ENCODE results near the gene MAP7D1. TPM values are rescaled to one million over a fixed set of nuclear protein-coding genes. Genes with fewer than 3 reads are reported as not detected.
A peak's percentile ranks its signal among the peaks of the same experiment; 100 is the strongest.

Gene MAP7D1
- total RNA-seq, 1 experiment from 2014 or later: 218 TPM

DNA sequence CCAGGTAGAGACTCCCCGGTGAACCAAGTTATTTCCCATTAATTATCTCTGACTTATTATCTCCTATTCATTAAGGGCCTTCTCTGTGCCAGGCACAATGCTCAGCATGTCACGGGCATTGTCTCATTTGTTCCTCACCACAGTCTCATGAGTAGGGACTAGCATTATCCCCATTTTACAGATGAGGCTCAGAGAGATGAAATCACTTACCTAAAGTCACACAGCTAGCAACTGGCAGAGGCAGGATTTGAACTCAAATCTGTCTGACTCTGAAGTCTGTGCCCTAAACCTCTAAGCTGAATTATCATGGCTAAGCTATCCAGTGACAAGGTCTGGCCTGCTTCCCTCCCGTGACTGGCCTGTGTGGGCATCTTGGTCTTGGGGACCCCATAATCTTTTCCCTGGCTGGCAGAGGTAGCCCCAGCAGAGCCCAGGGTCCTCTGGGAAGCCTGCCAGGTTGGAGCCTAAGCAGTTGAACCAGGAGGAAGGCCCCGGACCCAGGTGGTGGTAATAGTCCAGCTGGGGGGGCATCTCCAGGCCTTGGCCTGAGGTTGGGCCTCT is 4.5 kb downstream of the MAP7D1 start:
- Histone ChIP-seq H3K4me3 (peak overlapping the region; percentile 33), H3K36me3 (peaks cover 82% of the 10 kb centered on the region), H3K4me1 (replicated peaks) (peaks cover 42% of the 10 kb centered on the region), H3K27me3 (replicated peaks) (no peaks in the 10 kb centered on the region), H3K9me3 (replicated peaks) (no peaks in the 10 kb centered on the region), H3K27ac (peak overlapping the region; percentile 72)
- no peak for DNase-seq (ENCODE audit: low read depth in 1 of 2, low spot score in 2 of 2)

DNA sequence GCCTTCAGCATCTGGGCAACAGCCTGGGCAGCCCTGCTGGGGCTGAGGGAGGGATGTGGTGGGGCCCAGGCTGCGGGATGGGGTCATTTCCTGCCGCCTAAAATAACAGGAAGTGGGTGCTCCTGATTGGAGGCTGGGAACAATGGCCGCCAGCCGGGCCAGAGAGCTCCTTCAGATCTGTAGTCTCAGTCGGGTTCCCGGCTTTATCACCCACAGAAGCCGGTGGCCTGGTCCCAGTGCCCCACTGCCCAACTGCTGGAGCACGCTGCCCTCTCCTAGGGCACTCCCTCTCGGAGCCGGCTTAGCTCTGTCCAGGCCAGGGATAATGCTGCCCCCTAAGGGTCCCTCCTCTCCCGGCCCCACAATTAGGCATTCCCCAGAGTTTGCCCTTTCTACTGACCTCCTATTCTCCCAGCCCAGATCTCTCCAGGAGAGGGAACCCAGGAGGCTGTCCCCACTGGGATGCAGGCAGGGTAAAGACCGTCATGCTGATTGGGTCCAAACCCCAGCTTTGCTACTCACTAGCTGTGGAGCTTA is 5.1 kb downstream of the MAP7D1 start:
- DNase-seq (ENCODE audit: low read depth in 1 of 2, low spot score in 2 of 2): peak; percentile 77 to 86
- H3K4me1 ChIP-seq (replicated peaks): peaks cover 40% of the 10 kb centered on the region
- H3K36me3 ChIP-seq: peaks cover 82% of the 10 kb centered on the region
- H3K27me3 ChIP-seq (replicated peaks): no peaks in the 10 kb centered on the region
- H3K4me3 ChIP-seq: peak overlapping the region; percentile 33
- no peaks in the 10 kb centered on the region for H3K9me3 ChIP-seq (replicated peaks)
- H3K27ac ChIP-seq: peak overlapping the region; percentile 72

DNA sequence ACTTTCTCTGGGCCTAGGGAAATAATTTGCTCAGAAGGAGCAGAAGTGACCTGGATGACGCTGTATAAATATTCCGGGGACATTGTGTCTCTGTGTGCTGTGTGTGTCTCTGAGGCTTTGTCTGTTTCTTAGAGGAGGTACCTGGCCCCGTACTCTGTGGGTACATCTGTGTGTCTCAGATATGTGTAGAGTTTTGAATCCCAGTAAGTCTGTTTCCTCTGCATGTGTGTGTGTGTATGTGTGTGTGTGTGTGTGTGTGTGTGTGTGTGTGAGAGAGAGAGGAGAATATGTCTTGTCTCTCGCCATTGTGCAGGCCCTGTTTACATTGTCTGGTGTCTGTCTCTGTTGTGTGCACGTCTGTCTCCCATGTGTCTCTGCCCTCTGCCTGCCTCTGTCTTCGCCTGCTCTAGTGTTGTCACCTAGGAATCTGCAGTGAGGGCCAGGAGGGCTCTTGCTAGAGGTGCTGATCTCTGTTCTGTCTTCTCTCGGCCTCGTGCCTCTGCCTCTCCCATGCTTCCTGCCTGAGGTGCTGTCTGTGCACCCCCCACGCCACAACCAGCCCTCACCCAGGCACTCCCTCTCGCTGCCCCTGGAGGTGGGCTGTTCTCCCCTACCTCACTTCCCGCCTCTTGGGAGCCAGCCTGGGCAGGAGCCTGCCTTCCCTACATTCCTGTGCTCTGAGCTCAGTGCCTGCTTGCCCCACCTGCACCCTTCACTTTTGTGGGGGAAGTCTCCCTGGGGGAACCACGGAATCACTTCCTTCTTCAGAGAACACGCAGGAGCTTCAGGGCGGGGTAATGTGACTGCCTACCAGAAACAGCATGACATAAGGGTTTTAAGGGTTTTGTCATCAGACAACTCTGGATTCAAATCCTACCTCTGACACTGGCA is 5.9 kb downstream of the MAP7D1 start:
- peak overlapping the region; percentile 72 for H3K27ac ChIP-seq
- H3K4me3 ChIP-seq: peak overlapping the region; percentile 33; the same call in 1 of the 2 replicates
- H3K4me1 ChIP-seq (replicated peaks): peaks cover 40% of the 10 kb centered on the region
- no peak for DNase-seq (ENCODE audit: low read depth in 1 of 2, low spot score in 2 of 2)
- H3K36me3 ChIP-seq: peaks cover 78% of the 10 kb centered on the region
- H3K27me3 ChIP-seq (replicated peaks): no peaks in the 10 kb centered on the region
- no peaks in the 10 kb centered on the region for H3K9me3 ChIP-seq (replicated peaks)

DNA sequence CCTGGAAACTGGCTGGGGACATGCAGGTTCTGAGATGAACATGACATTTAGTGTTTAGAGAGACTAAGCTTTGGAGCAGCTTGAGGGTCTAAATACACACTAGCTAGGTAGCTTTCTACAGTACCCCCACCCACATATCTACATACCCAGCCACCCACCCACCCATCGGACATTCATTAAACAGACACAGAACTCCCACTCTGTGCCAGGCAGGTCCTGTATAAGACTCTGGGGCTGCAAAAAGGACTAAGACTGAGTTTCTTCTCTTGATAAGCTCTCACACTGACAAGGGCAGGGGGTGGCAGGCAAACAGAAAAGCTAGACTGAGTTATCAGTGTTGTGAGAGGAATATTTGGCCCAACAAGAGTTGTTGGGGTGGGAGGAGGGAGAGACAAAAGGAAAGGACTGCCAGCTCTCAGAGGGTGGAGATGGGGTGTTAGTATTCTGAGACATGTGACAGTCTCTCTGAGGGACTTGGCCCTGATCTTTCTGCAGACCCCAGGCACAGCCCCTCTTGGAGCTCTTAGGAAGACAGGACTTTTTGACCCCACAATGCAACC is 6.8 kb downstream of the MAP7D1 start:
- Histone ChIP-seq H3K27me3 (replicated peaks) (no peaks in the 10 kb centered on the region), H3K27ac (no peak overlapping the region), H3K4me3 (no peak overlapping the region), H3K36me3 (peaks cover 78% of the 10 kb centered on the region), H3K9me3 (replicated peaks) (no peaks in the 10 kb centered on the region), H3K4me1 (replicated peaks) (peaks cover 35% of the 10 kb centered on the region)
- DNase-seq (ENCODE audit: low read depth in 1 of 2, low spot score in 2 of 2): no peak

DNA sequence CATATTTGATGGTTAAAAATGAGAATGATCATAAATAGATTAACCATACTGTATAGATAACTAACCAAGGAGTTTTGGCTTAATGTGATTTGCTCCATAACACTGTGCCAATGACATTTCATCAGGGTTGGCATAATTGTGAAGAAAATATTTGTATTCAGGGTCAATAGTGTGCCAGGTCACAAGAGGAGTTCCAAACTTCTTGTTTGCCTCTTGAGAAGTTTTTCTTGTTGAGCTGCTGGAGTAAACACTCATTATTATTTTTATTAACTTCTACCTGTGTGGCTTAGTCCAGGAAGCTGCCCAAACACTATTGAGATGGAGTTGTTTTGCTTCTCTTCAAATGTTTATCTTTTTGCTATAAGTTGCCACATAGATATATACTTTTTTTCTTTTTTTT is 7.5 kb downstream of the MAP7D1 start:
- no peak overlapping the region for H3K4me3 ChIP-seq
- peaks cover 30% of the 10 kb centered on the region for H3K4me1 ChIP-seq (replicated peaks)
- no peak for DNase-seq (ENCODE audit: low read depth in 1 of 2, low spot score in 2 of 2)
- no peak overlapping the region for H3K27ac ChIP-seq
- no peaks in the 10 kb centered on the region for H3K27me3 ChIP-seq (replicated peaks)
- no peaks in the 10 kb centered on the region for H3K9me3 ChIP-seq (replicated peaks)
- peaks cover 80% of the 10 kb centered on the region for H3K36me3 ChIP-seq

DNA sequence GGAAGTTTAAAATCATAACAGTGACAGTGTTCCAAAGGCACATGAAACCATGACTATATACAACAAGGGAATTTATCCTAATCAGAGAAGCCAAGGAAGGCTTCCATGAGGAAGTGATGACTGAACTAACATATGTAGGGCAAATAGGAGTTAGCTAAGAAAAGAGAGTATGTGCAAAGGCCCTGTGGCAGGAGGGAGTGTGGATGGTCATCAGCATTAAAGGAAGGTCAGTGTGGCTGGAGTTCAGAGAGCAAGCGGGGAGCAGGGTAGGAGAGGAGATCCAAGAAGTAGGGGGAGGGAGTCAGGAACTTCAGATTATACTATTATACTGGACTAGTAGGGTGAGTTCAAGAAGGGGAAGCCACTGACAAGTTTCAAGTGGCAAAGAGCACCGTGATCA is 8.4 kb downstream of the MAP7D1 start:
- Histone ChIP-seq H3K4me3 (no peak overlapping the region), H3K27ac (no peak overlapping the region), H3K9me3 (replicated peaks) (no peaks in the 10 kb centered on the region), H3K4me1 (replicated peaks) (peaks cover 30% of the 10 kb centered on the region), H3K36me3 (peaks cover 79% of the 10 kb centered on the region), H3K27me3 (replicated peaks) (no peaks in the 10 kb centered on the region)
- DNase-seq (ENCODE audit: low read depth in 1 of 2, low spot score in 2 of 2): no peak

DNA sequence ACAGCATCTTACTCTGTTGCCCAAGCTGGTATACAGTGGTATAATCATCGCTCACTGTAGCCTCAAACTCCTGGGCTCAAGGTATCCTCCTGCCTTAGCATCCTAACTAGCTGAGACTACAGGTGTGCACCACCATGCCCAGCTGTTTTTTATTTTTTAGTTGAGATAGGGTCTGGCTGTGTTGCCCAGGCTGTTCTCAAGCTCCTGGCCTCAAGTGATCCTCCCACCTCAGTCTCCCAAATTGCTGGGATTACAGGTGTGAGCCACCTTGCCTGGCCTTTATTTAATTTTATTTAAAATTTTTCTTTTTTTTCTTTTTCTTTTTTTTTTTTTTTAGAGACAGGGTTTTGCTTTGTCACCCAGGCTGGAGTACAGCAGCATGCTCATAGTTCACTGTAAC is 9.2 kb downstream of the MAP7D1 start:
- Histone ChIP-seq H3K27ac (no peak overlapping the region), H3K4me1 (replicated peaks) (peaks cover 23% of the 10 kb centered on the region)

DNA sequence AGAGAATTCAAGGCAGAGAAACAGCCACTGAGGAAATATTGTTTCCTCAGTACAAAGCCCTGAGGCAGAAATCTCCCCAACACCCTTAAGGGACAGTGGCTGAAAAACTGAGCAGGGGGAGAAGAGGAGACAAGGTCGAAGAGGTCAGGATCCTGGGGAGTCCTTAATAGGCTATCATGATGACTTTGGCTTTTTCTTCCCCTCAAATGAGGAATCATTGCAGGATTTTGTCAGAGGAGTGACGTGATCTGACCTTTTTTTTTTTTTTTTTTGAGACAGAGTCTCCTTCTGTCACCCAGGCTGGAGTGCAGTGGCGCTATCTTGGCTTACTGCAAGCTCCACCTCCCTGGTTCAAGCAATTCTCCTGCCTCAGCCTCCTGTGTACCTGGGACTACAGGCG is 10.2 kb downstream of the MAP7D1 start:
- DNase-seq (ENCODE audit: low read depth in 1 of 2, low spot score in 2 of 2): no peak
- Histone ChIP-seq H3K27ac (no peak overlapping the region), H3K27me3 (replicated peaks) (no peaks in the 10 kb centered on the region)

More for the DNA sequence above, 9.2 kb downstream of the MAP7D1 start:
- DNase-seq (ENCODE audit: low read depth in 1 of 2, low spot score in 2 of 2): no peak
- H3K27me3 ChIP-seq (replicated peaks): no peaks in the 10 kb centered on the region
- no peaks in the 10 kb centered on the region for H3K9me3 ChIP-seq (replicated peaks)
- peaks cover 78% of the 10 kb centered on the region for H3K36me3 ChIP-seq
- no peak overlapping the region for H3K4me3 ChIP-seq

DNA sequence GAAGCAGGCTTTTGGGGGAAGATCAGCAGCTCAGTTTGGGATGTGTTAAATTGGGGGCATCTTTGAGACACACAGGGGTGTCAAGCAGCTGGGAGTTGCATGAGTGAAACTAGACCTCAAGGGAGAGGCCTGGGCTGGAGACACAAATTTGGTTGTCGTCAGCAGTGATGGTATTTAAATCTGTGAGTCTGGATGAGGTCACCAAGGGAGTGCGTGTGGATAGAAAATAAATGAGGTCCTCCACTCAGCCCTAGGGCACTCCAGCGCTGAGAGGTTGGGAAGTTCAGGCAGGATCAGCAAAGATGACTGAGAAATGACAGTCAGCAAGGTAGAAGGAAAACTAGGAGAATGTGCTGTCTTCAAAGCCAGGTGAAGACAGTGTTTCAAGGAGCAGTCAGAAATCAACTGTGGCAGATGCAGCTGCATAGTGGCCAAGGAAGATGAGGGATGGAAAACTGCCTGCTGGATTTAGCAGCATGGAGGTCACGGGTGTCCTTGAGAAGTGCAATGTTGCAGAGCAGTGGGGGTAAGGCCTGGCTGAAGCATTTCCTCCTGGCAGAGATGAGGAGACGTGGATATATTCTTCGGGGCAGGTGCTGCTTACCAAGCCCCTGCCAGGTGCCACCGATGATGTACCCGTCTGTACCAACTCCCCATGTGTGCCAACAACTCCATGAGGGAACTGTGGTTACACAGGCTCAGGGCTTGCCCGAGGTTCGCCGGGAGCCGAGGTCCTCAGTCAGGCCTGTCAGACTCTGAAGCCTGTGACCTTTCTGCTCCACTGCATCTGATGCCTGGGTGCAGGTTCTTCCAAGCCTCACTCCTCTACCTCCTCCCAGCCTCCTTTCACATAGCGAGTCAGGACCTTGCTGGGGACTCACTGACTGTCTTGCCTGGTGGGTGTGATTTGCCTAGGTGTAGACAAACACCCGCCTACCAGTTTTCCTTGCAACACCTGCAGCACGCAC is 11.3 kb downstream of the MAP7D1 start:
- Histone ChIP-seq H3K36me3 (peaks cover 78% of the 10 kb centered on the region), H3K27ac (no peak overlapping the region), H3K4me3 (no peak overlapping the region), H3K9me3 (replicated peaks) (no peaks in the 10 kb centered on the region), H3K27me3 (replicated peaks) (no peaks in the 10 kb centered on the region), H3K4me1 (replicated peaks) (peaks cover 5% of the 10 kb centered on the region)
- no peak for DNase-seq (ENCODE audit: low read depth in 1 of 2, low spot score in 2 of 2)

More for the DNA sequence above, 10.2 kb downstream of the MAP7D1 start:
- H3K36me3 ChIP-seq: peaks cover 78% of the 10 kb centered on the region
- H3K4me3 ChIP-seq: no peak overlapping the region
- peaks cover 13% of the 10 kb centered on the region for H3K4me1 ChIP-seq (replicated peaks)
- H3K9me3 ChIP-seq (replicated peaks): no peaks in the 10 kb centered on the region

DNA sequence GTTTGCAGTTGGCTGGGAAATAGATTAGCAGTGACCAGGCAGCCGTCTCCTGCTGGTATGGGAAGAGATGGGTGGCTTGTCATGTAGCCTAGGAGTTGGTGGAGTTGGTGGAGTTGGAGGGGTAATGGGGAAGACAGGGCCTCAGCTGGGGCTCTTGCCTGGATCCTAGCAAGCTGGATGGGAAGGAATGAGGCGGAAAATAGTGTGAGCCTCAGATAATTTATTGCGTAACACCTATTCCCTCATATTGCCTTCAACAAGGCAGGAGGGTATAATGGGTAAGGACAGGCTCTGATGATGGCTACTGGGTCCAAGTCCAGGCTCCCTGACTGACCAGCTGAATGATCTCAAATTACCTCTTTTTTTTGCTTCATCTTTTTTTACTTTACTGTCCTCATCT is 12.6 kb downstream of the MAP7D1 start:
- Histone ChIP-seq H3K4me1 (replicated peaks) (peaks cover 9% of the 10 kb centered on the region), H3K9me3 (replicated peaks) (no peaks in the 10 kb centered on the region), H3K36me3 (peaks cover 78% of the 10 kb centered on the region), H3K27me3 (replicated peaks) (no peaks in the 10 kb centered on the region), H3K4me3 (no peak overlapping the region), H3K27ac (no peak overlapping the region)
- no peak for DNase-seq (ENCODE audit: low read depth in 1 of 2, low spot score in 2 of 2)

DNA sequence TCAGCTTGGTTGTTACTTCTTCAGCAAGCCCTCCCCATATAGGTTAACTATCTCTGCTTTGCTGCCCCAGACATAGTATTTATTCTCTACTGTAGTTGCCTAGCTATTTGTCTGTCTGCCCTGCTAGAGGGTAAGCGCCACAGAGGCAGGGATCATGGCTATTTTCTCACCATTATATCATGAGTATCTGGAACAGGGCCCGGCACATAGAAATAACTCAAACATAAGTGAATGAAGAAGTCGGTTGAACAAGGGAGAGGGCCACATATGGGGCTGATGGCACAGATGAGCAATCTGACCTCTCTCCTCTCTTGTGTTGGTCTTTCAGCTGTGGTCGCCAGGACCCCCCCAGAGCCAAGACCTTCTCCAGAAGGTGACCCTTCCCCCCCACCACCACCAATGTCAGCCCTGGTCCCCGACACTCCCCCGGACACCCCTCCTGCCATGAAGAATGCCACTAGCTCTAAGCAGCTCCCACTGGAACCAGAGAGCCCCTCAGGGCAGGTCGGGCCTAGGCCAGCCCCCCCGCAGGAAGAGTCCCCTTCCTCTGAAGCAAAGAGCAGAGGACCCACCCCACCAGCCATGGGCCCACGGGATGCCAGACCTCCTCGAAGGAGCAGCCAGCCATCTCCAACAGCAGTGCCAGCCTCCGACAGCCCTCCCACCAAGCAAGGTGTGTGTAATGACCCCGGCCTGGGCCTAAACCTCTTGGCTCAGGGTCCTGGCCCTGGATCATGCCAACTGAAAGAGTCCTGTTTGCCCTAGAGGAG is 14.9 kb downstream of the MAP7D1 start:
- Histone ChIP-seq H3K9me3 (replicated peaks) (no peaks in the 10 kb centered on the region), H3K4me1 (replicated peaks) (peaks cover 9% of the 10 kb centered on the region), H3K36me3 (peaks cover 87% of the 10 kb centered on the region), H3K4me3 (no peak overlapping the region), H3K27me3 (replicated peaks) (no peaks in the 10 kb centered on the region), H3K27ac (no peak overlapping the region)
- DNase-seq (ENCODE audit: low read depth in 1 of 2, low spot score in 2 of 2): no peak

DNA sequence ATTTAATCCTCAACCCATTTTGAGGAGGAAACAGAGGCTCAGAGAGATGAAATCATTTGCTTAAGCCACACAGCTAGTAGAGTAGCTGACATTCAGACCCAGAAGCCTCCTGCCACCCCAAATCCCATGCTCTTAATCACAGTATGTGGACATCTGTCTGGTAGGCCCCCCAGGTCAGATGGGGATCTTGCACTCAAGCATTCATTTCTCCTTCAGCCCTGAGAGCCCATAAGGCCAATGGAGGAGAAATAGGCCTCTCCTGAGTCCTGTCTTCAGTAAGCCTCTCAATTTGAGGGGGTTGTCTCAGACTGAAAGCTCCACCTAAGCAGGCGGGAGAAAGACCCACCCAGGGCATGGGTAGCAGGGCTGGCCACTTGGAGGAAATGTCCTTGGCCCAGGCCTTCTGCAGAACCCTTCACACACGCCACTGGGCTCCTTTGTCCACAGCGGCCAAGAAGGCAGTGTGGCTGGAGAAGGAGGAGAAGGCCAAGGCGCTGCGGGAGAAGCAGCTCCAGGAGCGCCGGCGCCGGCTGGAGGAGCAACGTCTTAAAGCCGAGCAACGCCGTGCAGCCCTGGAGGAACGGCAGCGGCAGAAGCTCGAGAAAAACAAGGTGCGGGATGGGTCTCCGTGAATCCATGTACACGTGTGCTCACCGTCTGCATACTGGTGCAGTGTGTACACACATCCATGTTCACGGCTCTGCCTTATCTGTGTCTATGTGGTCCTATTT is 16.2 kb downstream of the MAP7D1 start:
- Histone ChIP-seq H3K4me1 (replicated peaks) (peaks cover 9% of the 10 kb centered on the region), H3K9me3 (replicated peaks) (no peaks in the 10 kb centered on the region), H3K4me3 (no peak overlapping the region), H3K36me3 (peaks cover 91% of the 10 kb centered on the region), H3K27ac (no peak overlapping the region), H3K27me3 (replicated peaks) (no peaks in the 10 kb centered on the region)
- no peak for DNase-seq (ENCODE audit: low read depth in 1 of 2, low spot score in 2 of 2)

All from SJSA1 (cell line).